ENCODE data around the gene HELB.

Gene HELB

DNA sequence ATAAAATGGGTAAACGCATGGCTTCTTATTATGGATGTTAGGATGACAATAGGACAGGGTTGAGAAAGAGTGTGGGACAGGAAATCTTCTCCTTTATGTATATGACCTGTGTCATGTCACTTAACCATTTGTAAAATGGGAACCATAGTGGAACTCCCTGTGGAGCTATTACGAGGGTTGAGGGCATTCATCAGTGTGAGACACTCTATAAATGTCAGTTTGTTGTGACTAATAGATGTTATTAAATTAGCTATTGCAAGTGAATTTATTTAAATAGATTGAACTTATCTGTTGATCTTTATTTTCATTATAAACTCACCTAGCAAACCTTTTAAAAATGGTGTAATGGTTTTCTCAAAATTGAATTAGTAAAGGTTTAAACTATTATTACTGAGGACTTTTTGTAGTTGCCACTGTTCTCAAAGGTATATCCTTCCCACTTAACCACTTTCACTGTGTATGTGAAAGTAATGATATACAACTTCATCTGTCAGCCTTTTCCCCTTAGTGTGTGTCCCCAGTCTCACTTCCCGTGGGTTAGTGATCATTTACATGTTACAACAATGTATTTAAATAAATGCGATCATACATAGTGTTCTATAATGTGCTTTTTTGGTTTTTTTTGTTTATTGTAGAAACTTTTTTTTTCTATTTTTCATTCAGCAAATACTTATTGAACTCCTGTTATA is 17.1 kb downstream of the HELB start:
- no peak overlapping the region for H3K4me2 ChIP-seq (ENCODE audit: low read length)
- no peak overlapping the region for H3K9ac ChIP-seq (ENCODE audit: low read length)
- no peaks in the 10 kb centered on the region for H3K9me3 ChIP-seq (ENCODE audit: insufficient read depth, low read length)
- TF ChIP-seq EZH2phosphoT487 (IDR thresholded peaks at IDR 0.05; ENCODE audit: low read depth): no peak
- TF ChIP-seq, protein P1, sequence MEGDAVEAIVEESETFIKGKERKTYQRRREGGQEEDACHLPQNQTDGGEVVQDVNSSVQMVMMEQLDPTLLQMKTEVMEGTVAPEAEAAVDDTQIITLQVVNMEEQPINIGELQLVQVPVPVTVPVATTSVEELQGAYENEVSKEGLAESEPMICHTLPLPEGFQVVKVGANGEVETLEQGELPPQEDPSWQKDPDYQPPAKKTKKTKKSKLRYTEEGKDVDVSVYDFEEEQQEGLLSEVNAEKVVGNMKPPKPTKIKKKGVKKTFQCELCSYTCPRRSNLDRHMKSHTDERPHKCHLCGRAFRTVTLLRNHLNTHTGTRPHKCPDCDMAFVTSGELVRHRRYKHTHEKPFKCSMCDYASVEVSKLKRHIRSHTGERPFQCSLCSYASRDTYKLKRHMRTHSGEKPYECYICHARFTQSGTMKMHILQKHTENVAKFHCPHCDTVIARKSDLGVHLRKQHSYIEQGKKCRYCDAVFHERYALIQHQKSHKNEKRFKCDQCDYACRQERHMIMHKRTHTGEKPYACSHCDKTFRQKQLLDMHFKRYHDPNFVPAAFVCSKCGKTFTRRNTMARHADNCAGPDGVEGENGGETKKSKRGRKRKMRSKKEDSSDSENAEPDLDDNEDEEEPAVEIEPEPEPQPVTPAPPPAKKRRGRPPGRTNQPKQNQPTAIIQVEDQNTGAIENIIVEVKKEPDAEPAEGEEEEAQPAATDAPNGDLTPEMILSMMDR (IDR thresholded peaks at IDR 0.05; ENCODE audit: low read depth, low read length): no peak
- no peak overlapping the region for H3K4me3 ChIP-seq (ENCODE audit: low read length)
- H3K36me3 ChIP-seq (replicated peaks; ENCODE audit: low read depth, low read length): peaks cover 2% of the 10 kb centered on the region
- no peak overlapping the region for H2AFZ ChIP-seq (ENCODE audit: low read depth, low read length)
- H3K79me2 ChIP-seq (ENCODE audit: low read length): no peaks in the 10 kb centered on the region
- no peaks in the 10 kb centered on the region for H3K27me3 ChIP-seq (ENCODE audit: low read depth, low read length)
- H4K20me1 ChIP-seq (ENCODE audit: insufficient read depth, low read length): no peaks in the 10 kb centered on the region
- no peak overlapping the region for H3K27ac ChIP-seq (ENCODE audit: low read length)
- peaks cover 7% of the 10 kb centered on the region for H3K4me1 ChIP-seq (ENCODE audit: low read length)

DNA sequence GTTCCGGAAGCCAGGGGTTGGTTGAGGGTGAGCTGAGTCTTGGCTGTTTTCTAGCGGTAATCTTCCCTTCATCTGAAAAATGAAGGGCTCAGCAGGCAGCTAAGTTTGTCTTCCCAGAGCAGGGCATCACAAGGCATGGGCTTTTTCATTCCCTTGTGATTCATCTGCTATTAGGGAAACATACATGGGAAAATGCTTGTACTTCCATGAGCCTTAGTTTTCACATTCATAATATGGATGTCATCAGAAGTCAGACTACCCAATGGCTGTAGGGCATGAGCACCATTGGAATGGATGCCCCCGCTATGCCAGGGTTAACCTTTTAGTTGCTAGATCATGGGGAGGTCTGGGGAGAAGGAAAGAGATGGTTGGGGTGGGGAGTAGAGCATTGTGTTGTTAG is 18.7 kb downstream of the HELB start:
- TF ChIP-seq EZH2phosphoT487 (IDR thresholded peaks at IDR 0.05; ENCODE audit: low read depth): no peak
- TF ChIP-seq, protein P1 (IDR thresholded peaks at IDR 0.05; ENCODE audit: low read depth, low read length): no peak

DNA sequence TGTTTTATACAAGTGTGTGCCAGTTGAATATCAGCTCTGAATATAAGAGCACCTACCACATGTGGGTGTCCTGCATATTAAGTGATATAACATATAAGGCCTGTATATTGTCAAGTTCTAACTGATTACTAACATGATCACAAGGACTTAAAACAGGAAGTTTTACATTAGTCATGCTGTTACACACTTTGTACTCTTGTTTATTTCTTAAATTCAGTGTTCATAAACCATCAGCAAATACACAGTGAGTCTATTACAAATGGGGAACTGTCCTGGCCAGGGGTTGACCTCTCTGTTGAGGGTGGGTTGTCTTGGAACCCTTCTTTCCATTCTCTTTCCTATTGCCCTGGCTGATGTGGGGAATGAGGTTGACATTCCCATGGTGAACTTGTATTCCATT is 19.1 kb downstream of the HELB start:
- H3K79me2 ChIP-seq (ENCODE audit: low read length): no peaks in the 10 kb centered on the region
- H3K9me3 ChIP-seq (ENCODE audit: insufficient read depth, low read length): no peaks in the 10 kb centered on the region
- H3K4me2 ChIP-seq (ENCODE audit: low read length): no peak overlapping the region
- H3K9ac ChIP-seq (ENCODE audit: low read length): no peak overlapping the region
- H3K27ac ChIP-seq (ENCODE audit: low read length): no peak overlapping the region
- H3K27me3 ChIP-seq (ENCODE audit: low read depth, low read length): no peaks in the 10 kb centered on the region
- H3K4me1 ChIP-seq (ENCODE audit: low read length): peaks cover 7% of the 10 kb centered on the region
- H4K20me1 ChIP-seq (ENCODE audit: insufficient read depth, low read length): no peaks in the 10 kb centered on the region
- no peak overlapping the region for H2AFZ ChIP-seq (ENCODE audit: low read depth, low read length)
- peaks cover 2% of the 10 kb centered on the region for H3K36me3 ChIP-seq (replicated peaks; ENCODE audit: low read depth, low read length)
- no peak for TF ChIP-seq EZH2phosphoT487 (IDR thresholded peaks at IDR 0.05; ENCODE audit: low read depth)
- TF ChIP-seq, protein P1 (IDR thresholded peaks at IDR 0.05; ENCODE audit: low read depth, low read length): no peak
- H3K4me3 ChIP-seq (ENCODE audit: low read length): no peak overlapping the region

More for the DNA sequence above, 18.7 kb downstream of the HELB start:
- Histone ChIP-seq H3K9ac (ENCODE audit: low read length) (no peak overlapping the region), H3K4me2 (ENCODE audit: low read length) (no peak overlapping the region), H3K9me3 (ENCODE audit: insufficient read depth, low read length) (no peaks in the 10 kb centered on the region), H3K27ac (ENCODE audit: low read length) (no peak overlapping the region), H3K27me3 (ENCODE audit: low read depth, low read length) (no peaks in the 10 kb centered on the region), H3K36me3 (replicated peaks; ENCODE audit: low read depth, low read length) (peaks cover 2% of the 10 kb centered on the region), H4K20me1 (ENCODE audit: insufficient read depth, low read length) (no peaks in the 10 kb centered on the region), H3K4me3 (ENCODE audit: low read length) (no peak overlapping the region), H2AFZ (ENCODE audit: low read depth, low read length) (no peak overlapping the region), H3K4me1 (ENCODE audit: low read length) (peaks cover 7% of the 10 kb centered on the region), H3K79me2 (ENCODE audit: low read length) (no peaks in the 10 kb centered on the region)

DNA sequence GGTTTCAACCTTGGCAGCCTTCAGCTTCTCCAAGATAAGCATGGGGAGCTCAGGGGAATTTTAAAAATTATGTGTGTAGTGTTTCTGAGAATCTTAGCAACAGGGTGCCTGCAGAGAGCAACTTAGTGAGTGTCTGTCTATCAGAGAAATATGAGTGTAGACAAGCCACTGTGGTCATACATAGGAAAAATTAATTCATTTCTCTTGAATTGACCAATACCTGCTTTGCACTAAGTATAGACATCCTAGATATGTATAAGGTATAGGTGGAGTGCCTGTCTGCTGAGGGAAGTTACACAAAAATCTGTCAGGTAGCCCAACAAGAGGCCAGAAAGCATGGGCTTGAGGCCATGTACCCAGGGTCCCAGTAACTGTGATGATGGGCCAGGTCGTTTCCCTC is 20.7 kb downstream of the HELB start:
- Histone ChIP-seq H3K36me3 (replicated peaks; ENCODE audit: low read depth, low read length) (peaks cover 2% of the 10 kb centered on the region), H3K79me2 (ENCODE audit: low read length) (no peaks in the 10 kb centered on the region), H3K4me3 (ENCODE audit: low read length) (no peak overlapping the region), H3K4me1 (ENCODE audit: low read length) (peaks cover 7% of the 10 kb centered on the region), H3K27me3 (ENCODE audit: low read depth, low read length) (no peaks in the 10 kb centered on the region), H4K20me1 (ENCODE audit: insufficient read depth, low read length) (no peaks in the 10 kb centered on the region), H3K9me3 (ENCODE audit: insufficient read depth, low read length) (no peaks in the 10 kb centered on the region), H2AFZ (ENCODE audit: low read depth, low read length) (no peak overlapping the region), H3K9ac (ENCODE audit: low read length) (no peak overlapping the region), H3K4me2 (ENCODE audit: low read length) (no peak overlapping the region), H3K27ac (ENCODE audit: low read length) (no peak overlapping the region)
- no peak for TF ChIP-seq EZH2phosphoT487 (IDR thresholded peaks at IDR 0.05; ENCODE audit: low read depth)
- TF ChIP-seq, protein P1 (IDR thresholded peaks at IDR 0.05; ENCODE audit: low read depth, low read length): no peak

Measured in OCI-LY3 (cell line).